ENCODE results near the gene C13orf46. TPM values are rescaled to one million over a fixed set of nuclear protein-coding genes. Genes with fewer than 3 reads are reported as not detected.

Gene C13orf46
- total and polyA plus RNA-seq, 2 of the 8 experiments (the other 6 are each of a cell fraction or from before 2014, with no cell fraction given): 0.23 to 0.28 TPM

Other genes starting within 250 kb of the C13orf46 start
- gene TMEM255B, start 214.8 kb downstream of the C13orf46 start, total RNA-seq (2021; fragmentation: NEBNext Ultra II Directional; extraction: Animal tissue kit (Norgen Biotek cat#: 25700)): 2.7 and 4.4 TPM in 2 replicates
- 3.4 and 5.0 TPM in 2 replicates for gene TMEM255B, start 214.8 kb downstream of the C13orf46 start, polyA plus RNA-seq (2011; rRNA removed)
- gene GAS6, start 110.0 kb downstream of the C13orf46 start, total RNA-seq (2021; fragmentation: NEBNext Ultra II Directional; extraction: Animal tissue kit (Norgen Biotek cat#: 25700)): 18.4 and 18.6 TPM in 2 replicates
- gene GAS6, start 110.0 kb downstream of the C13orf46 start, polyA plus RNA-seq (2011; rRNA removed): 31.0 and 37.3 TPM in 2 replicates
- 21.9 TPM in 2 replicates for gene RASA3, start 158.5 kb upstream of the C13orf46 start, total RNA-seq (2021; fragmentation: NEBNext Ultra II Directional; extraction: Animal tissue kit (Norgen Biotek cat#: 25700))
- 7.5 and 11.0 TPM in 2 replicates for gene RASA3, start 158.5 kb upstream of the C13orf46 start, polyA plus RNA-seq (2011; rRNA removed)
- gene CFAP97D2, start 205.2 kb upstream of the C13orf46 start, total RNA-seq (2021; fragmentation: NEBNext Ultra II Directional; extraction: Animal tissue kit (Norgen Biotek cat#: 25700)): not detected in 2 replicates
- gene CFAP97D2, start 205.2 kb upstream of the C13orf46 start, polyA plus RNA-seq (2011; rRNA removed): not detected in 2 replicates

Data from H1 (cell line).